Measurements from ENCODE around the gene CLEC4M.

DNA sequence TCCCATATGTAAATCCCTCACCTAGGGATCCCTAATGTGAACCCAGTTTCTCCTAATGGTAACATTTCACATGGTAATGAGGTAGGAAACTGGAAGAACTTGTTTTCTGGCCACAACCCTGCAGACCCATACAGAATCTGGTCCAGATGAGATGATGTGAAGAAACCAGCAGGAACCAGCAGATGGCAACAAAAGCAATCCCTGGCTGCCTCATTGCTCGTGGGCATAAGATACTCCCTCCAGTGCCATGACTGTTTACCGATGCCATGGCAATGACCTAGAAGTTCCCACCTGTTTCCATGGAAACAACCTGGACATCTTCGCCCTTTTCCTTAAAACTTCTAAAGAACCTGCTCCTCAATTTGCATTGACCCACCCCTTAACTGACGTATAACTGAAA lies 14.3 kb upstream of the CLEC4M start:
- TF ChIP-seq, protein P1, sequence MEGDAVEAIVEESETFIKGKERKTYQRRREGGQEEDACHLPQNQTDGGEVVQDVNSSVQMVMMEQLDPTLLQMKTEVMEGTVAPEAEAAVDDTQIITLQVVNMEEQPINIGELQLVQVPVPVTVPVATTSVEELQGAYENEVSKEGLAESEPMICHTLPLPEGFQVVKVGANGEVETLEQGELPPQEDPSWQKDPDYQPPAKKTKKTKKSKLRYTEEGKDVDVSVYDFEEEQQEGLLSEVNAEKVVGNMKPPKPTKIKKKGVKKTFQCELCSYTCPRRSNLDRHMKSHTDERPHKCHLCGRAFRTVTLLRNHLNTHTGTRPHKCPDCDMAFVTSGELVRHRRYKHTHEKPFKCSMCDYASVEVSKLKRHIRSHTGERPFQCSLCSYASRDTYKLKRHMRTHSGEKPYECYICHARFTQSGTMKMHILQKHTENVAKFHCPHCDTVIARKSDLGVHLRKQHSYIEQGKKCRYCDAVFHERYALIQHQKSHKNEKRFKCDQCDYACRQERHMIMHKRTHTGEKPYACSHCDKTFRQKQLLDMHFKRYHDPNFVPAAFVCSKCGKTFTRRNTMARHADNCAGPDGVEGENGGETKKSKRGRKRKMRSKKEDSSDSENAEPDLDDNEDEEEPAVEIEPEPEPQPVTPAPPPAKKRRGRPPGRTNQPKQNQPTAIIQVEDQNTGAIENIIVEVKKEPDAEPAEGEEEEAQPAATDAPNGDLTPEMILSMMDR (IDR thresholded peaks at IDR 0.05; ENCODE audit: low read depth, low read length, missing input control): no peak
- TF ChIP-seq, protein P2, sequence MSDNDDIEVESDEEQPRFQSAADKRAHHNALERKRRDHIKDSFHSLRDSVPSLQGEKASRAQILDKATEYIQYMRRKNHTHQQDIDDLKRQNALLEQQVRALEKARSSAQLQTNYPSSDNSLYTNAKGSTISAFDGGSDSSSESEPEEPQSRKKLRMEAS (IDR thresholded peaks at IDR 0.05): no peak
- TF ChIP-seq FOXA1 (IDR thresholded peaks at IDR 0.05): no peak
- no peak for TF ChIP-seq TAF1 (conservative IDR thresholded peaks at IDR 0.05)
- TF ChIP-seq, protein P3, sequence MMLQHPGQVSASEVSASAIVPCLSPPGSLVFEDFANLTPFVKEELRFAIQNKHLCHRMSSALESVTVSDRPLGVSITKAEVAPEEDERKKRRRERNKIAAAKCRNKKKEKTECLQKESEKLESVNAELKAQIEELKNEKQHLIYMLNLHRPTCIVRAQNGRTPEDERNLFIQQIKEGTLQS (IDR thresholded peaks at IDR 0.05): no peak

Data from liver (tissue), 3 donors.